GM18861 (cell line): ENCODE data around the gene HNF1A.
"Not testable (repeated sequence)": the region's sequence is repeated elsewhere in the genome, so short reads cannot be mapped to it uniquely, and the experiment has no call there.

Source experiments
- ATAC-seq: cut with Tn5 transposase; IDR thresholded peaks from one replicate; pipeline ENCODE4 v1.9.1; 2021; ENCODE audit not compliant: unreplicated experiment

HNF1A gene

GRCh38 chr12:121043067-121043466, 64.7 kb downstream of the HNF1A start:
- ATAC-seq: no peak

- not testable (repeated sequence) for ATAC-seq
These were observed 69.1 kb downstream of the HNF1A start for GRCh38 chr12:121047400-121047799.

GRCh38 chr12:121048442-121048841, 70.1 kb downstream of the HNF1A start:
- no peak for ATAC-seq

- ATAC-seq: no peak
These were observed 72.4 kb downstream of the HNF1A start for GRCh38 chr12:121050725-121051124.
